A204.1 (cell line): ENCODE data around the gene SAAL1.

Experiments used
- FAIRE-seq: peaks from 2 replicates; lab custom pipeline; 2012; peaks lifted over from hg19 to GRCh38; lab: Jason Lieb, UNC

Gene SAAL1

DNA sequence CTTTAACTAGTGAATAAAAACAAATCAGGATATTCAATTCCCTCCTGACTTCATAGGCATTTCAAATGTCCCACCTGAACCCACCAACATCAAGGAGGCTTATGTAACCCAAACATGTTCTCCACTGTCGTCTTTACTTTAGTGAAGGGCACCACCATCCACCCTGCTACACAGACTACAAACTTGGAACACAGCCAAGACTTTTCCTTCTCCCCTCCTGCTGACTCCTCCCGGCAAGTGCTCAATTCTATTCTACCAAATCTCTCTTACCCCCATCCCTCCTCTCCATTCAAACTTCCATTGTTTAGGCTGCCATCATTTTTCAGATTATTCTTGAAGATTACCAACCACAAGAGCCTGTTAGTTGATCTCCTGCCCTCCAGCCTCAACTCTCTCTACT, 24.3 kb downstream of the SAAL1 start:
- FAIRE-seq = no peak

- no peak for FAIRE-seq
Observed at GRCh38 chr11:18080451-18080850, 25.4 kb downstream of the SAAL1 start.

DNA sequence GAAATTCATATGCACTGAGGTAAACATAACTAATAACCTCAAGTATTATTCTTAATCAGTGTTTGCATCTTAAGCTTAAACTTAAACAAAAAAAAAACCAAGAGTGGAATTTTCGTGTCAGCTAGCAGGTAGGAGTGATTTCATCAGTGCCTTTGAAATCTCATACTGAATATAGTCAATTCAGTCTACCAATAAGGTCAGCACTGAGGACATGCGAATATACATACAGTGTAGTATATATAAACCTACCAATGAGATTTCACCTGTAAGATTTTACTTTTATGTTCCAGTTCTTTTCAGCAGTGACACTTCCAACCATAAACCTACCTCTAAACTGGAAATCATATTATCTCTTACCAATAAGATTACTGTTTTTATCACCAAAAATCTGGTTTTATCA, 27.0 kb downstream of the SAAL1 start:
- no peak for FAIRE-seq

- no peak for FAIRE-seq
Observed at GRCh38 chr11:18075444-18075843, 30.4 kb downstream of the SAAL1 start.

DNA sequence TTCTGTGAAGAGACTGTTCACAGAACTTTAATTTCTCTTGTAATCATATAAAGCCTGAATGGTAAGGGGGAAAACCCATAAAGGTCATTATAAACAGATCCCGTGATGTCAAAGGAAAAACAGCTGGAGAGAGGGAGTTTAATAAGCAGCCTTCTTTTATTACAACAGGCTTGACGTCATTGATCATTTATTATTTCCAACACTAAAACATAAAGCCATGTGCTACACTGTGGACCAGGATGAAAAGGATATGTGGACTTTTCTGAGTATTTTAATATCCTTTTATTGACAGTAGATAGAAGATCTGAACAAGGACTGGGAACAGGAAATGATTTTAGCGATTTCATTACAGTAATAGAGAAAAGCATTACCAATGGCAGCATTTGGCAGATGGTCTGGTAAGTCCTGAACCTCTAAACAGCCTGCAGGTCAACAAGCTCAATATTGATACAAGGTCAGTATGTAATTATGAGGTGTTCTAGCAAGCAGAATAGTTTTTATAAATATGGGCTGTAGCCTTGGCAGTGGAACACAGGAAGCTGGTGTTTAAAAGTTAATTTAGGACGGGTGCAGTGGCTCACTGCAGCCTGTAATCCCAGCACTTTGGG, 34.7 kb downstream of the SAAL1 start:
- FAIRE-seq = no peak

DNA sequence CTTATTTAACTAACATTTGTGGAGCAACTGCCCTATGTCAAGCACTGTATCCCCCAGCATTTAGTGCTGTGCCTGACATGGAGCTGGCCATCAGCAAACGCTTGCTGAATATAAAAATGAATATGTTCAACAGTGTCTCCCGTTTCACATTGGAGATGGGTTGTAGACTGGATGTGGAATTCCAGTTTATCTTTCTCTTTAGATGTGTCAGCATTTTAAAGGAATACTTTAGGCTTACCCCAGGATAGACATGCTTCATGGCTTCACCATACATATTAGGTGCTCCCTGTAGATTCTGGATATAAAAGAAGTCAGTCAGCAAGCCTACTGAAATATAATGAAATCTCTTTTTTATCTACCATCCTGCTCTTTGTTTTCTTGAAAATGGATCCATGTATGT, 38.5 kb downstream of the SAAL1 start:
- FAIRE-seq = no peak

GRCh38 chr11:18066626-18067025, 39.3 kb downstream of the SAAL1 start:
- FAIRE-seq = no peak

GRCh38 chr11:18065572-18065971, 40.3 kb downstream of the SAAL1 start:
- no peak for FAIRE-seq

DNA sequence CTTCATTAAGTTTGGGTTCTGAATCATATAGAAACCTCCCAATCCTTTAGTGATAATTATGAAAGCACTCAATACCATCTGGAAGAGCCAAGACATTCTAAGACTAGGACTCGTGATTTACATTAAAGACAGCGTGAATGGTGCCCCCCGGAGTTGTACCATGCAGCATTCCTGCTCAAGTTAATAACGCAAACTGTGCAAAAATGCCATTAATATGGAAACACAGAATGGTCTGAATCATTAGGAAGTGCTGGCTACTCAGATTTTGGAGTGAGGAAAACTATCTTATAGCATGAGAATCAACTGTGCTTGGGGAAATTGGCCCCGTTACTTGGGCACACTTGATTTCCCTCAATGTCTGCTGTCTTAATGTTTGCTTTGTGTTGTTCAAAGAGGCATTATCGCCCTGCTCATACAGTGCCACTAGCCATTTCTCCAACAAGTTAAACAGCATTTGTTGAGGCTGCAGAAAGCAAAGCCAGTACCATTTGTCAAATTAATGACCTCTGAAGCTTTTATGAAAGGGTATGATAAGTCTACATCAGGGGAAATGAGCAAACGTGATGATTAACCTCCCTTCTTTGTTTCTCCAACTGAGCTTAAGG, 41.3 kb downstream of the SAAL1 start:
- no peak for FAIRE-seq

GRCh38 chr11:18063862-18064434, 41.9 kb downstream of the SAAL1 start:
- no peak for FAIRE-seq

DNA sequence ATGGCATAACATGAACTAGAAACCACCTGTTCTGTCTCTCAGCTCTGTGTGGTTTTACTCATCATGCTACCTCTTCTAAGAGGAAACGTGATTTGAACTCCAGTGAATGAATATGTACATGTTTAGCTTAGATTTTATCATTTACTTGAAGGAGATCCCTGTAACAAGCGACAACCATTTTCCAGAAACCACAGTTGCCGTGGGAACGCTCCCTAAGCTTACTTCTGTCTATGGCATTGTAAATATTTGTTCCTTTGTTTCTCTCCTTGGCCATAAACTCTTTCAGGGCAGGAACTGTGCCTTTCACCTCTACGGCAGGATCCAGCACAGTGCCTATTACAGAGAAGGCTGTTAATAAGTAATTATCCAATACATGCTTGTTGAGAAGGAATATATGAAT, 42.8 kb downstream of the SAAL1 start:
- no peak for FAIRE-seq

DNA sequence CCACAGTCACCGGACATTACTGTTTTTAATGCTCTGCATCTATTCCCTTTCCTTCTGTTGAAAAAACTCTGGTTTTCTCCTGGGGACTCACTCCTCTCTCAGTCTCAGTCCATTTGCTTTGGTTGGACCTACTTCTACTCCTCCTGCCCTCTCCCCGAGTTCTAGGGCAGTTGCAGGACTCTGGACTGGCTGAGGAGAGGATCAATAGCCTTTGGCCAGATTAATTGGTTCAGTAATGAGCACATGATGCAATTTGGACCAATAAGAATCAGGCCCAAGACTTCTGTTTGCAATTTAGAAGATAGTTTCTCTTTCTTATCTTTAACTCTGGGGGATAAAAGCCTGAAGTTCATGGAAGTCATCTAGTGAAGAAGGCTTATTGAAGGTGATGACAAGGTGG, 44.5 kb downstream of the SAAL1 start:
- FAIRE-seq = no peak

GRCh38 chr11:18056561-18057181, 49.2 kb downstream of the SAAL1 start:
- FAIRE-seq = no peak

- FAIRE-seq = no peak
Observed at GRCh38 chr11:18054511-18055103, 51.3 kb downstream of the SAAL1 start.

DNA sequence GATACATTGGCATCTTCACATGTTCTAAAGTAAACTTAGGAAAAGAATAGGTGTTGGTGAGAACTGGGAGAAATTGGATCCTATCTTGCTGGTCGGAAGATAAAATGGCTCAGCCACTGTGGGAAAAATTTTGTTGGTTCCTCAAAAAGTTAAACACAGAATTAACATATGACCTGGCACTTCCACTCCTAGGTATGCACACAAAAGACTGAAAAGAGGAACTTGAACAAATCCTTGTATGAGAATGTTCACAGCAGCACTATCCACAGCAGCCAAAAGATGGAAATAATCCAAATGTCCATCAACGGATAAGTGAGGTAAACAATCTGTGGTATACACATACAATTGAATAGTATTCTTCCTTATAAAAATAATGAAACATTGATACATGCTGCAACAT, 55.0 kb downstream of the SAAL1 start:
- no peak for FAIRE-seq

DNA sequence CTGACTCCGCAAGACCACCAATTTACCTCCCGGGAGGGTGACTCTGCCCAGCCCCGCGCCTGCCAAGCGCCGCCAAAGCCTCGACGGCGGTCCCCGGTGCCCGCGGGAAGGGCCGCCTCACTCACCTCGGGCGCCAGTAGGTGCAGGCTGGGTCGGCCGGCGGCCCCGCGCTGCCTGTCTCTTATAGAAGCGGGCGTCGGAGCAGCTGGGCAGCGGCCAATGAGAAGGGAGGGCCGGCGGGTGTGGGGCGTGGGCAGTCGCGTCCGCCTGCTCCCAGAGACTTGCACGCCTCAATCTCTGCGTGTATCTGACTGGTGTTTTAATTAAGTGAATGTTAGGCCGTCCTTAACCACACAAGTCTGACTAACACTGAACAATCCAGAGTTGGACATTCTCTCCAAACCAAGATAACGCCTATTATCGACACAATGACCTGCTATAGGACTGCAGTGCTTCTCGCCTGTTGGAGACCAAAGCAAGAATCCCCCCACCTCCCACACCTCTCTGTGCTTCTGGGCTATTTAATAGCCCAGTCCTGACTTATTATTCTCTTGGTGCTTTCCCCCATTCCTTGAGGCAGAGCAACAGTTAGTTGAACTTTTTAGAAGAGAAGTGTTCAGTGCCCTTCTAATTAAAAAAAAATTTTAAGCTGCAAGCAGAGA, 59.6 kb downstream of the SAAL1 start, which contains the start of gene TPH1:
TPH1 (minus strand) TSS at position 154 of the 662 bp plus-strand sequence. CDS start 5,507 bp downstream, outside the sequence.
- FAIRE-seq = no peak

GRCh38 chr11:18036456-18036855, 69.4 kb downstream of the SAAL1 start:
- no peak for FAIRE-seq
